ENCODE results near the gene FOXA2. TPM values are rescaled to one million over a fixed set of nuclear protein-coding genes. Genes with fewer than 3 reads are reported as not detected.

FOXA2 gene
- total and polyA plus RNA-seq, 9 of the 15 experiments (the other 6 are each of a cell fraction or from before 2014, with no cell fraction given) = 0.10 to 1.0 (median 0.25) TPM

DNA sequence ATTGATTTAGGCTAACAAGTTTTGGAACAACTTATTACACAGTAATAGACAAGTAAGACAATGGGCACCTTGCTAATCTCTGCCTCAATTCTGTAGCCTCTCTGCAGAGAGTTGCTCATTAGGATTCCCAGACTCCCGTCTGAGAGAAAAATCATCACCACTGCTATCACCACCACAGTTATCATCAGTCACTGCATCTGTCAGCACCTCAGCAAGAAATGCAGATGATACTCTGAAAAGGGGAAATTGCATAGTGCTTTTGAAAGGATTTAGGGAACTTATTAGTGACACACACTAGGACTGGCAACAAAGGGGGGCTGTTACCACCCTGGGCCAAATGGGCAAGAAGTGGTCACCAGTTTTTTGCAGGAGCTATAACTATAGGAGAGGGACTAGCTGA is 39.9 kb downstream of the FOXA2 start (continued):
- no peak for TF ChIP-seq ZEB2 (IDR thresholded peaks at IDR 0.05)
- no peak for TF ChIP-seq FUS (optimal IDR thresholded peaks at IDR 0.05; ENCODE audit: low read depth, low read length)
- TF ChIP-seq ZNF780A (CRISPR knock-in tag; IDR thresholded peaks at IDR 0.05) = no peak
- no peak for TF ChIP-seq CGGBP1 (CRISPR knock-in tag; IDR thresholded peaks at IDR 0.05)
- no peak for TF ChIP-seq POLR2AphosphoS2 (IDR thresholded peaks at IDR 0.05; ENCODE audit: low read length)
- TF ChIP-seq SRSF1 (IDR thresholded peaks at IDR 0.05; ENCODE audit: low read depth, low read length) = no peak
- TF ChIP-seq ARNT (IDR thresholded peaks at IDR 0.05) = no peak
- TF ChIP-seq, protein P1, sequence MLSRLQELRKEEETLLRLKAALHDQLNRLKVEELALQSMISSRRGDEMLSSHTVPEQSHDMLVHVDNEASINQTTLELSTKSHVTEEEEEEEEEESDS (CRISPR knock-in tag; IDR thresholded peaks at IDR 0.05) = no peak
- TF ChIP-seq MEIS2 (IDR thresholded peaks at IDR 0.05; ENCODE audit: partially characterized antibody) = peak; percentile 97
- TF ChIP-seq PREB (CRISPR knock-in tag; IDR thresholded peaks at IDR 0.05) = no peak
- TF ChIP-seq ZNF644 (tag; IDR thresholded peaks at IDR 0.05; ENCODE audit: low read depth) = no peak
- TF ChIP-seq, protein P2, sequence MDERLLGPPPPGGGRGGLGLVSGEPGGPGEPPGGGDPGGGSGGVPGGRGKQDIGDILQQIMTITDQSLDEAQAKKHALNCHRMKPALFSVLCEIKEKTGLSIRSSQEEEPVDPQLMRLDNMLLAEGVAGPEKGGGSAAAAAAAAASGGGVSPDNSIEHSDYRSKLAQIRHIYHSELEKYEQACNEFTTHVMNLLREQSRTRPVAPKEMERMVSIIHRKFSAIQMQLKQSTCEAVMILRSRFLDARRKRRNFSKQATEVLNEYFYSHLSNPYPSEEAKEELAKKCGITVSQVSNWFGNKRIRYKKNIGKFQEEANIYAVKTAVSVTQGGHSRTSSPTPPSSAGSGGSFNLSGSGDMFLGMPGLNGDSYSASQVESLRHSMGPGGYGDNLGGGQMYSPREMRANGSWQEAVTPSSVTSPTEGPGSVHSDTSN (CRISPR knock-in tag; IDR thresholded peaks at IDR 0.05; ENCODE audit: low read depth) = peak; percentile 39; the same call in 1 of the 2 replicates
- TF ChIP-seq, protein P2 (tag; conservative IDR thresholded peaks at IDR 0.05; ENCODE audit: low read depth) = peak; percentile 91
- TF ChIP-seq EP300 (IDR thresholded peaks at IDR 0.05; ENCODE audit: low read length) = peak; percentile 6; the same call in 1 of the 2 replicates
- TF ChIP-seq SUPT5H (IDR thresholded peaks at IDR 0.05) = no peak

Data from K562 (cell line).